ENCODE data around the gene MDN1.

GRCh38 chr6:89669002-89669401 lies 150.6 kb downstream of the MDN1 start:
- TF ChIP-seq YY1 (IDR thresholded peaks at IDR 0.05; ENCODE audit: insufficient read depth, insufficient read length) = no peak
- no peak for TF ChIP-seq ZNF274 (IDR thresholded peaks at IDR 0.05; ENCODE audit: low read depth, low read length)
